ENCODE results near the gene SORL1.
"Not testable (repeated sequence)": the region's sequence is repeated elsewhere in the genome, so short reads cannot be mapped to it uniquely, and the experiment has no call there.

The SORL1 gene

DNA sequence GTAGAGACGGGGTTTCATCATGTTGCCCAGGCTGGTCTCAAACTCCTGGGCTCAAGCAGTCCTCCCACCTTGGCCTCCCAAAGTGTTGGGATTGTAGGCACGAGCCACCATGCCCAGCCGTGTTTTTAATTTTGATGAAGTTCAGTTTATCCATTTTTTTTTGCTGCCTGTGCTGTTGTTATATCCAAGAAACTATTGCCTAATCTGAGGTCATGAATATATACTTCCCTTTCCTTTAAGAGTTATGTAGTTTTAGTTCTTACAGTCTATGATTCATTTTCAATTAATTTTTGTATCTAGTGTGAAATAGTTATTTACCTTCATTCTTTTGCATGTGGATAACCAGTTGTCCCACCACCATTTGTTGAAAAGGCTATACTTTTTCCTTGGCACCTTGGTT, 50.9 kb downstream of the SORL1 start:
- DNase-seq (ENCODE audit: low spot score) = no peak
- in situ Hi-C loops (cut with MboI; ENCODE audit: low sequenced_read_pairs, unreplicated experiment) = no loop called here
- TF ChIP-seq, protein P1, sequence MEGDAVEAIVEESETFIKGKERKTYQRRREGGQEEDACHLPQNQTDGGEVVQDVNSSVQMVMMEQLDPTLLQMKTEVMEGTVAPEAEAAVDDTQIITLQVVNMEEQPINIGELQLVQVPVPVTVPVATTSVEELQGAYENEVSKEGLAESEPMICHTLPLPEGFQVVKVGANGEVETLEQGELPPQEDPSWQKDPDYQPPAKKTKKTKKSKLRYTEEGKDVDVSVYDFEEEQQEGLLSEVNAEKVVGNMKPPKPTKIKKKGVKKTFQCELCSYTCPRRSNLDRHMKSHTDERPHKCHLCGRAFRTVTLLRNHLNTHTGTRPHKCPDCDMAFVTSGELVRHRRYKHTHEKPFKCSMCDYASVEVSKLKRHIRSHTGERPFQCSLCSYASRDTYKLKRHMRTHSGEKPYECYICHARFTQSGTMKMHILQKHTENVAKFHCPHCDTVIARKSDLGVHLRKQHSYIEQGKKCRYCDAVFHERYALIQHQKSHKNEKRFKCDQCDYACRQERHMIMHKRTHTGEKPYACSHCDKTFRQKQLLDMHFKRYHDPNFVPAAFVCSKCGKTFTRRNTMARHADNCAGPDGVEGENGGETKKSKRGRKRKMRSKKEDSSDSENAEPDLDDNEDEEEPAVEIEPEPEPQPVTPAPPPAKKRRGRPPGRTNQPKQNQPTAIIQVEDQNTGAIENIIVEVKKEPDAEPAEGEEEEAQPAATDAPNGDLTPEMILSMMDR (IDR thresholded peaks at IDR 0.05; ENCODE audit: borderline replicate concordance, control extremely low read depth, extremely low read depth, insufficient read depth, missing control alignments) = no peak

DNA sequence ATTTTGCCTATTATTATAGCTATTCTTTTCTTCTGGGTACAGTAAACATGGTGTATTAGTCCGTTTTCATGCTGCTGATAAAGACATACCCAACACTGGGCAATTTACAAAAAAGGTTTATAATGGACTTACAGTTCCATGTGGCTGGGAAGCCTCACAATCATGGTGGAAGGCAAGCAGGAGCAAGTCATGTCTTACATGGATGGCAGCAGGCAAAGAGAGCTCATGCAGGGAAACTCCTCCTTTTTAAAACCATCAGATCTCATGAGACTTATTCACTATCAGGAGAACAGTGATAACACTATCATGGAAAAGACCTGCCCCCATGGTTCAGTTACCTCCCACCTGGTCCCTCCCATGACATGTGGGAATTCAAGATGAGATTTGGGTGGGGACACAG, 54.1 kb downstream of the SORL1 start:
- DNase-seq (ENCODE audit: low spot score); in situ Hi-C loops (cut with MboI; ENCODE audit: low sequenced_read_pairs, unreplicated experiment): not testable (repeated sequence)

DNA sequence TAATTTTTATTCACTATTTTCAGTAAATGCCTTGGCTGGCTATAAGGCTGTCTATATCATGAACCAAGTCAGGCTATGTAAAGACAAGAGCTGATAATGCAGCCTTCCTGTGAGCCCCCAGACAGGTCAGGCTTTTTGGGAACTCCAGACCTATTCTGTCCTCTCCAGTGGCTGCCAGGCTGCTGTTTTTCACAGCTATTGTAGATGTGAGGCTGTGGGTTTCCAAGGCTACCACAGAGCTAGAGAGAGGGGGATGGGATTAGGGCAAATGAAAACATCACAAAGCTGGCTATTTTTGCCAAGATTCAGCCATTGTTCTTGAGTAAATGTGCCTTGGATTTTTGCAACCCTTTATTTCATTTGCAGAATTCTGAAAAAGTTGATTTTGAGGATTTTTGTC, 56.3 kb downstream of the SORL1 start:
- in situ Hi-C loops (cut with MboI; ENCODE audit: low sequenced_read_pairs, unreplicated experiment) = no loop called here
- DNase-seq (ENCODE audit: low spot score) = no peak
- TF ChIP-seq, protein P1 (IDR thresholded peaks at IDR 0.05; ENCODE audit: borderline replicate concordance, control extremely low read depth, extremely low read depth, insufficient read depth, missing control alignments) = no peak

DNA sequence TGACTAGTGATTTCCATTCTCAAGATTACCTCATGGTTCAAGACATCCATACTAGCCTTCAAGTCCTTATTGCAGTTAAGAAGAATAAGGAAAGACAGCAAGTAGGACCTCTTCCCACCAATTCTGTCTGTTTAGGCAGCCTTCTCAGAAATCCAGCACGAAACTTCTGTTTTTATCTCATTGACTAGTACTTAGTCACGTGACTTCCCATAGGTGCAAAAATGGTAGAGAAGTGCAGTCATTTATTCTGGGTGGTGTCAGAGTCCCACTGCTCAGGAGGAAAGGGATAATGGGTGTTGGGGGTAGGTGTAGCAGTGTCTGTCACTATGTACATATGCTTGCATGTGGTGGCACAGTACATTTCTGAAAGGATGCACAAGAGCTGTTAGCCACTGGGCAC, 58.3 kb downstream of the SORL1 start:
- TF ChIP-seq, protein P1 (IDR thresholded peaks at IDR 0.05; ENCODE audit: borderline replicate concordance, control extremely low read depth, extremely low read depth, insufficient read depth, missing control alignments) = no peak
- in situ Hi-C loops (cut with MboI; ENCODE audit: low sequenced_read_pairs, unreplicated experiment) = no loop called here
- DNase-seq (ENCODE audit: low spot score) = no peak

DNA sequence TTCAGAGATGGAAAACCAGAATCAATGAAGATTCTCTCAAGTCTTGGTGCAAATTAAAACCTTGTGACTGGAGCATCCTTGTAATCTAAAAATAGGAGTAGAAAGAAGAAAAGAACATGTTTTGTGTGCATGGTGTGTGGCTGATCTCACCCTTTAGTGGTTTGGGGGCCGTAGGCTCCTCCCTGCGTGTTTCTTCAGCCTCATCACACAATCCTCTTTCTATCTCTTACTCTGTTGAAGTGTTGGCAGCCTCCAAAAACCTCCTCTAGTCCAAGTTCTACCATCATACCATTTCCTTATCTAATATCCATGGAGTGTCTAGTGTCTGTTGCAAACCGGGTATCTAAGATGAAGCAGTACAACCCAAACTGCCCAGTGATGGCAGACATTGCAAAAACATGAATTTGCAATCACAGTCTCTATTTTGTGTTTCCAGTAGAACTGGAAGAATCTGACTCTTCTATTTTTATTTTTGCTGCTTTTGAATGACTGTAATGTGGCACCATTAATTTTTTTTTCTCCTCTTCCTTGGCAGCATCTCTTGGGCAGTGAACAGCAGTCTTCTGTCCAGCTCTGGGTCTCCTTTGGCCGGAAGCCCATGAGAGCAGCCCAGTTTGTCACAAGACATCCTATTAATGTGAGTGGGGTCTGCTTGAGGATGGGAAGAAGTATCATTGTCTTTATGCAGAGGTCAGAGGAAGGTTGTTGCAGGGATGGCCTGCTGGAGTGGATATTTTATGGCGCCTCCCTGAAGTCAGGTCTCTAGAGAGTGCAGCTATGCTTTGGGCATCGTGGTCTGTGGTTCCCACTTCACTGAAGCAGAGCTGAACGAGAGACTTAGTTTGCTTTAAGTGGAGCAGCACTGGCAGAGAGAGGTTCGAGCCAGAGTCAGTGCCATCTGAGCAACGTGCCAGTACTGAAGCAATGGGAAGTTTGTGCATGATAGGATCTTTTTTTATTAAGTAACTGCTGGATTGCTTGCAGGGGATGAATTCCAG, 60.7 kb downstream of the SORL1 start:
- DNase-seq (ENCODE audit: low spot score) = no peak
- TF ChIP-seq, protein P1 (IDR thresholded peaks at IDR 0.05; ENCODE audit: borderline replicate concordance, control extremely low read depth, extremely low read depth, insufficient read depth, missing control alignments) = no peak
- in situ Hi-C loops (cut with MboI; ENCODE audit: low sequenced_read_pairs, unreplicated experiment) = no loop called here

DNA sequence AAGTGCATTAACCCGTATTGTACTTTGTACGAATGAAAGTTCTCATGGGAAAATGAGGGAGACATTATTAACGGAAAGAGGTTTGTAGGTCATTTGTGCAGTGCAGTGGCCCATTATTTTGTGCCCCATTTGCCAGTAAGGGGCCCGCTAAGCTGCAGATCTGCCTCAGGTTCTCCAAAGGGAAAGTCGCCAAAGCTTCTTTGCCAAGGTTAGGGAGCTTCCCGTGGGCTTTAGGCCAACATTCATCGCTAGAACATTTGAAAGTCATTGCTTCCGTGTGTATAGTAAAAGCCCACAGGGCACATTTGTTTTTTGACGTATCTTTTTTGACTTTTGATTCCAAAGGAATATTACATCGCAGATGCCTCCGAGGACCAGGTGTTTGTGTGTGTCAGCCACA, 61.7 kb downstream of the SORL1 start:
- TF ChIP-seq, protein P1 (IDR thresholded peaks at IDR 0.05; ENCODE audit: borderline replicate concordance, control extremely low read depth, extremely low read depth, insufficient read depth, missing control alignments) = no peak
- no peak for DNase-seq (ENCODE audit: low spot score)
- in situ Hi-C loops (cut with MboI; ENCODE audit: low sequenced_read_pairs, unreplicated experiment) = no loop called here
